Neural progenitor cell (in vitro differentiated cells): Measurements from ENCODE around the gene GUCA2B. TPM values are rescaled to one million over a fixed set of nuclear protein-coding genes. Genes with fewer than 3 reads are reported as not detected.

Experiments
- DNase-seq: peaks from one replicate; pipeline ENCODE4 v3.0.0-alpha.2; 2016; ENCODE audit warnings: low spot score
- H2AFZ ChIP-seq: fragments of 200-600 bp; sonication (generic); replicated peaks from 2 replicates; pipeline ENCODE4 v1.6.1; 2016; ENCODE audit warnings: antibody characterized with exemption
- H3F3A ChIP-seq: fragments of 200-600 bp; sonication (generic); 2 replicates; pipeline ENCODE4 v1.6.1; 2016; ENCODE audit warnings: antibody characterized with exemption, low read depth
- H3K27ac ChIP-seq: fragments of 200-600 bp; sonication (generic); 2 replicates; pipeline ENCODE4 v1.5.1; 2016; ENCODE audit warnings: mild to moderate bottlenecking
- H3K27me3 ChIP-seq: fragments of 200-600 bp; sonication (generic); 2 replicates; pipeline ENCODE4 v1.6.1; 2016; ENCODE audit warnings: mild to moderate bottlenecking, moderate library complexity
- H3K36me3 ChIP-seq: fragments of 200-600 bp; sonication (generic); 2 replicates; pipeline ENCODE4 v1.5.1; 2016
- H3K4me1 ChIP-seq: fragments of 200-600 bp; sonication (generic); 2 replicates; pipeline ENCODE4 v1.6.1; 2016; ENCODE audit warnings: mixed run types
- H3K4me2 ChIP-seq: fragments of 200-600 bp; sonication (generic); 2 replicates; pipeline ENCODE4 v1.6.1; 2016
- H3K4me3 ChIP-seq: fragments of 200-600 bp; sonication (generic); 2 replicates; pipeline ENCODE4 v1.5.1; 2016
- H3K79me2 ChIP-seq: fragments of 200-600 bp; sonication (generic); 2 replicates; pipeline ENCODE4 v1.6.1; 2016; ENCODE audit warnings: low read depth
- H3K9ac ChIP-seq: fragments of 200-600 bp; sonication (generic); 2 replicates; pipeline ENCODE4 v1.6.1; 2016
- H3K9me3 ChIP-seq: fragments of 200-600 bp; sonication (generic); 2 replicates; pipeline ENCODE4 v1.5.1; 2016; ENCODE audit warnings: low read depth
- H4K20me1 ChIP-seq: fragments of 200-600 bp; sonication (generic); 2 replicates; pipeline ENCODE4 v1.6.1; 2016; ENCODE audit warnings: low read depth
- H3K27ac Mint-ChIP-seq: 3 replicates; pipeline ENCODE4 v1.8.0; 2021; ENCODE audit warnings: mixed read lengths
- H3K27me3 Mint-ChIP-seq: 2 replicates; pipeline ENCODE4 v1.8.0; 2022; ENCODE audit warnings: low read depth, mild to moderate bottlenecking, inconsistent platforms, moderate library complexity, mixed read lengths; ENCODE audit not compliant: insufficient read depth
- H3K36me3 Mint-ChIP-seq: 3 replicates; pipeline ENCODE4 v1.8.0; 2021; ENCODE audit warnings: mixed read lengths
- H3K4me1 Mint-ChIP-seq: 3 replicates; pipeline ENCODE4 v1.8.0; 2021; ENCODE audit warnings: mixed read lengths
- H3K4me3 Mint-ChIP-seq: 3 replicates; pipeline ENCODE4 v1.8.0; 2021; ENCODE audit warnings: mild to moderate bottlenecking, moderate library complexity, mixed read lengths
- H3K9me3 Mint-ChIP-seq: 3 replicates; pipeline ENCODE4 v1.8.0; 2020; ENCODE audit warnings: mixed read lengths
- CTCF ChIP-seq: fragments of 200-600 bp; sonication (generic); IDR thresholded peaks from 2 replicates; pipeline ENCODE4 v1.5.1; 2017; ENCODE audit warnings: antibody characterized with exemption, mild to moderate bottlenecking
- EZH2 ChIP-seq: fragments of 200-600 bp; sonication (generic); IDR thresholded peaks from 2 replicates; pipeline ENCODE4 v1.6.1; 2017; ENCODE audit warnings: antibody characterized with exemption, mild to moderate bottlenecking, moderate library complexity
- EZH2phosphoT487 ChIP-seq: fragments of 200-600 bp; sonication (generic); IDR thresholded peaks from 2 replicates; pipeline ENCODE4 v1.6.1; 2017; ENCODE audit warnings: antibody characterized with exemption
- total RNA-seq: library from RNA; depleted of rRNA; stranded (reverse); fragments of >200 nt; gene quantifications from 2 replicates; pipeline ENCODE4 v1.2.3, GENCODE V29; 2015; ENCODE audit warnings: low replicate concordance

GUCA2B gene
- total RNA-seq, 1 donor from 2014 or later, result not detected

- no peaks in the 10 kb centered on the region for H3K36me3 Mint-ChIP-seq
- H2AFZ ChIP-seq, result no peak overlapping the region
- H3K27ac Mint-ChIP-seq, result no peak overlapping the region
- H3K4me2 ChIP-seq, result no peak overlapping the region
- TF ChIP-seq EZH2phosphoT487 (no peak), EZH2 (no peak), CTCF (no peak)
- H3K4me3 Mint-ChIP-seq, result no peak overlapping the region
- no peaks in the 10 kb centered on the region for H3K36me3 ChIP-seq
- peaks cover 31% of the 10 kb centered on the region for H3K4me1 Mint-ChIP-seq
- no peaks in the 10 kb centered on the region for H3K79me2 ChIP-seq
- no peak for DNase-seq
- H3K27ac ChIP-seq, result no peak overlapping the region
- H3K9me3 Mint-ChIP-seq, result peaks cover 2% of the 10 kb centered on the region
- H3K9ac ChIP-seq, result no peak overlapping the region
- no peaks in the 10 kb centered on the region for H3K27me3 ChIP-seq
- H3K4me3 ChIP-seq, result no peak overlapping the region
- no peaks in the 10 kb centered on the region for H3K9me3 ChIP-seq
- H3F3A ChIP-seq, result no peaks in the 10 kb centered on the region
- peaks cover 9% of the 10 kb centered on the region for H3K4me1 ChIP-seq
- H4K20me1 ChIP-seq, result no peaks in the 10 kb centered on the region
- peaks cover 3% of the 10 kb centered on the region for H3K27me3 Mint-ChIP-seq
Measured at GRCh38 chr1:42141978-42142377, 11.2 kb upstream of the GUCA2B start.

- Histone ChIP-seq H3K36me3 (no peaks in the 10 kb centered on the region), H4K20me1 (no peaks in the 10 kb centered on the region), H3K27ac (no peak overlapping the region), H3F3A (no peaks in the 10 kb centered on the region), H3K9ac (no peak overlapping the region), H3K4me2 (no peak overlapping the region), H3K79me2 (no peaks in the 10 kb centered on the region), H3K4me1 (peaks cover 2% of the 10 kb centered on the region), H3K4me3 (no peak overlapping the region), H2AFZ (no peak overlapping the region), H3K27me3 (no peaks in the 10 kb centered on the region), H3K9me3 (no peaks in the 10 kb centered on the region)
- H3K4me3 Mint-ChIP-seq, result no peak overlapping the region
- no peaks in the 10 kb centered on the region for H3K27me3 Mint-ChIP-seq
- no peak for TF ChIP-seq EZH2
- no peak for TF ChIP-seq EZH2phosphoT487
- no peak for TF ChIP-seq CTCF
- DNase-seq, result no peak
- peaks cover 2% of the 10 kb centered on the region for H3K9me3 Mint-ChIP-seq
- peaks cover 20% of the 10 kb centered on the region for H3K4me1 Mint-ChIP-seq
- no peaks in the 10 kb centered on the region for H3K36me3 Mint-ChIP-seq
- no peak overlapping the region for H3K27ac Mint-ChIP-seq
Measured at GRCh38 chr1:42142894-42143675, 10.1 kb upstream of the GUCA2B start.

- Mint-ChIP-seq H3K27me3 (no peaks in the 10 kb centered on the region), H3K27ac (peak overlapping the region; percentile 14), H3K4me3 (no peak overlapping the region), H3K4me1 (peaks cover 13% of the 10 kb centered on the region), H3K9me3 (no peaks in the 10 kb centered on the region), H3K36me3 (no peaks in the 10 kb centered on the region)
- Histone ChIP-seq H3K4me3 (no peak overlapping the region), H3K9ac (no peak overlapping the region), H2AFZ (peak overlapping the region; percentile 34), H3K27me3 (no peaks in the 10 kb centered on the region), H3K79me2 (no peaks in the 10 kb centered on the region), H3K4me1 (no peaks in the 10 kb centered on the region), H3K9me3 (no peaks in the 10 kb centered on the region), H3K4me2 (peak overlapping the region; percentile 31), H3K36me3 (no peaks in the 10 kb centered on the region), H4K20me1 (no peaks in the 10 kb centered on the region), H3K27ac (no peak overlapping the region), H3F3A (no peaks in the 10 kb centered on the region)
- no peak for DNase-seq
- TF ChIP-seq EZH2, result no peak
- no peak for TF ChIP-seq CTCF
- no peak for TF ChIP-seq EZH2phosphoT487
Measured at GRCh38 chr1:42143896-42144710, 9.1 kb upstream of the GUCA2B start.
